Measurements from ENCODE around the gene CLIC3.

Gene CLIC3

GRCh38 chr9:137020771-137021567 is 24.6 kb upstream of the CLIC3 start:
- in situ Hi-C loops (cut with HindIII; ENCODE audit: low pct_ligation_motif_present, low pct_unique_long_range_greater_than_20kb, low sequenced_read_pairs), result no loop called here
- no peak for DNase-seq

GRCh38 chr9:137019891-137020683 is 23.7 kb upstream of the CLIC3 start:
- DNase-seq, result no peak
- in situ Hi-C loops (cut with HindIII; ENCODE audit: low pct_ligation_motif_present, low pct_unique_long_range_greater_than_20kb, low sequenced_read_pairs), result no loop called here

- DNase-seq, result no peak
- in situ Hi-C loops (cut with HindIII; ENCODE audit: low pct_ligation_motif_present, low pct_unique_long_range_greater_than_20kb, low sequenced_read_pairs), result no loop called here
These were observed 22.6 kb upstream of the CLIC3 start for GRCh38 chr9:137018761-137019559.

GRCh38 chr9:137017791-137018497 is 21.6 kb upstream of the CLIC3 start:
- DNase-seq, result no peak
- in situ Hi-C loops (cut with HindIII; ENCODE audit: low pct_ligation_motif_present, low pct_unique_long_range_greater_than_20kb, low sequenced_read_pairs), result no loop called here

GRCh38 chr9:137017071-137017470 is 20.7 kb upstream of the CLIC3 start:
- in situ Hi-C loops (cut with HindIII; ENCODE audit: low pct_ligation_motif_present, low pct_unique_long_range_greater_than_20kb, low sequenced_read_pairs), result no loop called here

GRCh38 chr9:137016436-137016835 is 20.1 kb upstream of the CLIC3 start:
- in situ Hi-C loops (cut with HindIII; ENCODE audit: low pct_ligation_motif_present, low pct_unique_long_range_greater_than_20kb, low sequenced_read_pairs), result no loop called here
- DNase-seq, result no peak

More at GRCh38 chr9:137017071-137017470, 20.7 kb upstream of the CLIC3 start:
- DNase-seq, result no peak

GRCh38 chr9:137015976-137016375 is 19.6 kb upstream of the CLIC3 start:
- no peak for DNase-seq
- in situ Hi-C loops (cut with HindIII; ENCODE audit: low pct_ligation_motif_present, low pct_unique_long_range_greater_than_20kb, low sequenced_read_pairs), result no loop called here

GRCh38 chr9:137015540-137015930 is 19.2 kb upstream of the CLIC3 start:
- in situ Hi-C loops (cut with HindIII; ENCODE audit: low pct_ligation_motif_present, low pct_unique_long_range_greater_than_20kb, low sequenced_read_pairs), result no loop called here
- no peak for DNase-seq

GRCh38 chr9:137014776-137015539 is 18.6 kb upstream of the CLIC3 start:
- in situ Hi-C loops (cut with HindIII; ENCODE audit: low pct_ligation_motif_present, low pct_unique_long_range_greater_than_20kb, low sequenced_read_pairs), result no loop called here
- DNase-seq, result no peak

GRCh38 chr9:137014166-137014565 is 17.8 kb upstream of the CLIC3 start:
- in situ Hi-C loops (cut with HindIII; ENCODE audit: low pct_ligation_motif_present, low pct_unique_long_range_greater_than_20kb, low sequenced_read_pairs), result no loop called here
- DNase-seq, result no peak

GRCh38 chr9:137013571-137013940 is 17.2 kb upstream of the CLIC3 start:
- in situ Hi-C loops (cut with HindIII; ENCODE audit: low pct_ligation_motif_present, low pct_unique_long_range_greater_than_20kb, low sequenced_read_pairs), result no loop called here
- no peak for DNase-seq

- in situ Hi-C loops (cut with HindIII; ENCODE audit: low pct_ligation_motif_present, low pct_unique_long_range_greater_than_20kb, low sequenced_read_pairs), result no loop called here
- DNase-seq, result no peak
These were observed 16.6 kb upstream of the CLIC3 start for GRCh38 chr9:137012694-137013570.

GRCh38 chr9:137011907-137012675 is 15.7 kb upstream of the CLIC3 start:
- in situ Hi-C loops (cut with HindIII; ENCODE audit: low pct_ligation_motif_present, low pct_unique_long_range_greater_than_20kb, low sequenced_read_pairs), result no loop called here
- no peak for DNase-seq

- DNase-seq, result no peak
- in situ Hi-C loops (cut with HindIII; ENCODE audit: low pct_ligation_motif_present, low pct_unique_long_range_greater_than_20kb, low sequenced_read_pairs), result no loop called here
These were observed 14.8 kb upstream of the CLIC3 start for GRCh38 chr9:137011156-137011555.

GRCh38 chr9:137009938-137010732 is 13.8 kb upstream of the CLIC3 start:
- DNase-seq, result no peak
- in situ Hi-C loops (cut with HindIII; ENCODE audit: low pct_ligation_motif_present, low pct_unique_long_range_greater_than_20kb, low sequenced_read_pairs), result no loop called here

- DNase-seq, result no peak
- in situ Hi-C loops (cut with HindIII; ENCODE audit: low pct_ligation_motif_present, low pct_unique_long_range_greater_than_20kb, low sequenced_read_pairs), result no loop called here
These were observed 12.8 kb upstream of the CLIC3 start for GRCh38 chr9:137009217-137009616.
